Forelimb muscle (tissue), 1 donor: ENCODE results near the gene PTPN9. TPM values are rescaled to one million over a fixed set of nuclear protein-coding genes. Genes with fewer than 3 reads are reported as not detected.
A peak's percentile ranks its signal among the peaks of the same experiment; 100 is the strongest.
"Not testable (repeated sequence)": the region's sequence is repeated elsewhere in the genome, so short reads cannot be mapped to it uniquely, and the experiment has no call there.

Experiments
- DNase-seq: peaks from one replicate; pipeline ENCODE4 v3.0.0-alpha.2; 2013; ENCODE audit warnings: low read depth
- polyA plus RNA-seq: library from polyadenylated mRNA; unstranded; fragments of 120-200 nt; gene quantifications from one replicate; pipeline ENCODE4 v1.2.1, GENCODE V29; 2013; ENCODE audit not compliant: insufficient read length

Gene PTPN9
- polyA plus RNA-seq, 1 donor: 17.4 TPM

GRCh38 chr15:75532413-75533250 lies 46.5 kb downstream of the PTPN9 start:
- no peak for DNase-seq

- peak; percentile 39 for DNase-seq
Measured at GRCh38 chr15:75531041-75531450, 48.1 kb downstream of the PTPN9 start.

GRCh38 chr15:75530169-75530568 lies 48.9 kb downstream of the PTPN9 start:
- DNase-seq: no peak

- DNase-seq: not testable (repeated sequence)
Measured at GRCh38 chr15:75525756-75526155, 53.4 kb downstream of the PTPN9 start.

- DNase-seq: no peak
Measured at GRCh38 chr15:75523011-75523410, 56.1 kb downstream of the PTPN9 start.

- DNase-seq: no peak
Measured at GRCh38 chr15:75517233-75517632, 61.9 kb downstream of the PTPN9 start.

- DNase-seq: no peak
Measured at GRCh38 chr15:75508840-75509532, 70.1 kb downstream of the PTPN9 start.

GRCh38 chr15:75502360-75502759 lies 76.8 kb downstream of the PTPN9 start:
- no peak for DNase-seq

- no peak for DNase-seq
Measured at GRCh38 chr15:75493732-75494131, 85.4 kb downstream of the PTPN9 start.

- DNase-seq: no peak
Measured at GRCh38 chr15:75483961-75484360, 95.2 kb downstream of the PTPN9 start.

GRCh38 chr15:75483556-75483955 lies 95.6 kb downstream of the PTPN9 start:
- DNase-seq: not testable (repeated sequence)

- DNase-seq: no peak
Measured at GRCh38 chr15:75483106-75483505, 96.0 kb downstream of the PTPN9 start.

GRCh38 chr15:75480463-75480862 lies 98.7 kb downstream of the PTPN9 start:
- not testable (repeated sequence) for DNase-seq

GRCh38 chr15:75479670-75480069 lies 99.4 kb downstream of the PTPN9 start:
- no peak for DNase-seq

GRCh38 chr15:75477094-75477493 lies 102.0 kb downstream of the PTPN9 start:
- not testable (repeated sequence) for DNase-seq

GRCh38 chr15:75468913-75469598 lies 110.1 kb downstream of the PTPN9 start:
- no peak for DNase-seq

GRCh38 chr15:75460646-75461045 lies 118.5 kb downstream of the PTPN9 start:
- DNase-seq: no peak

GRCh38 chr15:75459581-75459980 lies 119.5 kb downstream of the PTPN9 start:
- no peak for DNase-seq

GRCh38 chr15:75456710-75457109 lies 122.4 kb downstream of the PTPN9 start:
- DNase-seq: no peak

- DNase-seq: no peak
Measured at GRCh38 chr15:75455982-75456531, 123.1 kb downstream of the PTPN9 start.

GRCh38 chr15:75455424-75455981 lies 123.6 kb downstream of the PTPN9 start:
- DNase-seq: no peak
